ENCODE results near the gene PDZD2.
A peak's percentile ranks its signal among the peaks of the same experiment; 100 is the strongest.
"Not testable (repeated sequence)": the region's sequence is repeated elsewhere in the genome, so short reads cannot be mapped to it uniquely, and the experiment has no call there.

The PDZD2 gene

GRCh38 chr5:31638748-31639418 is at the start of gene PDZD2:
TSS of gene PDZD2 (plus strand) at chr5:31639131.
- peak; percentile 46 for TF ChIP-seq CTCF (IDR thresholded peaks at IDR 0.05; ENCODE audit: insufficient read depth, low read depth, low read length, missing control alignments)
- peak within 1 kb of the TSS; percentile 52 for H3K4me3 ChIP-seq (ENCODE audit: low read length)
- DNase-seq (ENCODE audit: low read depth) = peak; percentile 65

GRCh38 chr5:31593665-31594064 is 45.3 kb upstream of the PDZD2 start:
- no peak for TF ChIP-seq CTCF (IDR thresholded peaks at IDR 0.05; ENCODE audit: insufficient read depth, low read depth, low read length, missing control alignments)
- no peak for DNase-seq (ENCODE audit: low read depth)
- no peak overlapping the region for H3K4me3 ChIP-seq (ENCODE audit: low read length)

GRCh38 chr5:31596354-31596753 is 42.6 kb upstream of the PDZD2 start:
- no peak for DNase-seq (ENCODE audit: low read depth)
- no peak for TF ChIP-seq CTCF (IDR thresholded peaks at IDR 0.05; ENCODE audit: insufficient read depth, low read depth, low read length, missing control alignments)
- H3K4me3 ChIP-seq (ENCODE audit: low read length) = no peak overlapping the region

GRCh38 chr5:31598640-31599611 is 40.0 kb upstream of the PDZD2 start:
- H3K4me3 ChIP-seq (ENCODE audit: low read length) = no peak overlapping the region
- no peak for TF ChIP-seq CTCF (IDR thresholded peaks at IDR 0.05; ENCODE audit: insufficient read depth, low read depth, low read length, missing control alignments)
- no peak for DNase-seq (ENCODE audit: low read depth)

GRCh38 chr5:31602305-31602704 is 36.6 kb upstream of the PDZD2 start:
- not testable (repeated sequence) for H3K4me3 ChIP-seq (ENCODE audit: low read length); DNase-seq (ENCODE audit: low read depth)

GRCh38 chr5:31604240-31604639 is 34.7 kb upstream of the PDZD2 start:
- no peak overlapping the region for H3K4me3 ChIP-seq (ENCODE audit: low read length)
- no peak for TF ChIP-seq CTCF (IDR thresholded peaks at IDR 0.05; ENCODE audit: insufficient read depth, low read depth, low read length, missing control alignments)
- DNase-seq (ENCODE audit: low read depth) = no peak

- no peak for TF ChIP-seq CTCF (IDR thresholded peaks at IDR 0.05; ENCODE audit: insufficient read depth, low read depth, low read length, missing control alignments)
- H3K4me3 ChIP-seq (ENCODE audit: low read length) = no peak overlapping the region
- no peak for DNase-seq (ENCODE audit: low read depth)
Measured at GRCh38 chr5:31604644-31605043, 34.3 kb upstream of the PDZD2 start.

Measured in epithelial cell of esophagus (primary cell).